HEK293 (cell line): ENCODE results near the gene CDK11B.
A peak's percentile ranks its signal among the peaks of the same experiment; 100 is the strongest.

ENCODE experiments used
- CTCF ChIA-PET: fragments of 350-600 bp; formaldehyde crosslinking; extraction: SDS; loops from one replicate; lab custom pipeline; 2021; ENCODE audit warnings: antibody characterized with exemption; lab: Yijun Ruan, JAX
- POLR2A ChIA-PET: fragments of 300-600 bp; formaldehyde crosslinking; extraction: SDS; loops from one replicate; lab custom pipeline; 2020; ENCODE audit warnings: antibody characterized with exemption, inconsistent platforms; lab: Yijun Ruan, JAX
- H3K27ac ChIP-seq: fragments of 200-500 bp; sonication (Bioruptor generic); 2 replicates; pipeline ENCODE4 v1.5.1; 2014; ENCODE audit warnings: low read depth, low read length, control low read depth, inconsistent platforms; ENCODE audit errors: extremely low read depth
- H3K36me3 ChIP-seq, 2 experiments: fragments of 200-500 bp in 1 of 2; sonication (Bioruptor generic) in 1 of 2; 1 replicate in 1 of 2; 2 replicates in 1 of 2; pipeline ENCODE4 v1.5.1; 2014 to 2017; ENCODE audit warnings: inconsistent platforms in 2 of 2, low read length in 2 of 2; ENCODE audit not compliant: control insufficient read depth in 2 of 2, insufficient read depth in 1 of 2
- H3K4me1 ChIP-seq: fragments of 200-500 bp; sonication (Bioruptor generic); 2 replicates; pipeline ENCODE4 v1.5.1; 2014; ENCODE audit warnings: mild to moderate bottlenecking, low read length, inconsistent platforms; ENCODE audit not compliant: control insufficient read depth, insufficient read depth
- H3K4me3 ChIP-seq: 2 replicates; pipeline ENCODE4 v1.5.1; 2011; ENCODE audit warnings: low read depth, mild to moderate bottlenecking, control low read depth, low read length, moderate library complexity
- H3K9me3 ChIP-seq: fragments of 200-500 bp; sonication (Bioruptor generic); 2 replicates; pipeline ENCODE4 v1.5.1; 2014; ENCODE audit warnings: low read depth, low read length, inconsistent platforms; ENCODE audit not compliant: control insufficient read depth, insufficient read depth
- MZF1 ChIP-seq: fragments of 450-650 bp; formaldehyde crosslinking; IDR thresholded peaks from 2 replicates; pipeline ENCODE4 v1.5.1; 2017; ENCODE audit warnings: missing biosample characterization, missing genetic modification characterization, borderline replicate concordance
- ZFHX2 ChIP-seq: fragments of 450-650 bp; formaldehyde crosslinking; conservative IDR thresholded peaks from 2 replicates; pipeline ENCODE4 v1.5.1; 2016; ENCODE audit warnings: missing biosample characterization, missing genetic modification characterization
- ZNF146 ChIP-seq: fragments of 450-650 bp; formaldehyde crosslinking; IDR thresholded peaks from 2 replicates; pipeline ENCODE4 v1.5.1; 2016; ENCODE audit warnings: missing biosample characterization, missing genetic modification characterization
- ZNF24 ChIP-seq: fragments of 450-650 bp; formaldehyde crosslinking; IDR thresholded peaks from 2 replicates; pipeline ENCODE4 v1.5.1; 2016; ENCODE audit warnings: missing biosample characterization, missing genetic modification characterization
- ZNF248 ChIP-seq: fragments of 450-650 bp; formaldehyde crosslinking; IDR thresholded peaks from 2 replicates; pipeline ENCODE4 v1.5.1; 2017; ENCODE audit warnings: missing biosample characterization, missing genetic modification characterization
- ZNF366 ChIP-seq: fragments of 450-650 bp; formaldehyde crosslinking; conservative IDR thresholded peaks from 2 replicates; pipeline ENCODE4 v1.5.1; 2016; ENCODE audit warnings: missing biosample characterization, missing genetic modification characterization
- ZNF473 ChIP-seq: fragments of 450-650 bp; formaldehyde crosslinking; IDR thresholded peaks from 2 replicates; pipeline ENCODE4 v1.5.1; 2017; ENCODE audit warnings: missing biosample characterization, missing genetic modification characterization
- ZNF529 ChIP-seq: fragments of 450-650 bp; formaldehyde crosslinking; IDR thresholded peaks from 2 replicates; pipeline ENCODE4 v1.5.1; 2017; ENCODE audit warnings: missing genetic modification characterization, missing biosample characterization; ENCODE audit not compliant: insufficient replicate concordance
- ZNF548 ChIP-seq: fragments of 450-650 bp; formaldehyde crosslinking; IDR thresholded peaks from 2 replicates; pipeline ENCODE4 v1.5.1; 2016; ENCODE audit warnings: missing biosample characterization, missing genetic modification characterization
- ZNF596 ChIP-seq: fragments of 450-650 bp; IDR thresholded peaks from 2 replicates; pipeline ENCODE4 v1.5.0; 2018; ENCODE audit warnings: missing biosample characterization, mild to moderate bottlenecking, missing genetic modification characterization, moderate library complexity
- ZNF629 ChIP-seq: fragments of 450-650 bp; formaldehyde crosslinking; IDR thresholded peaks from 2 replicates; pipeline ENCODE4 v1.5.1; 2017; ENCODE audit warnings: missing biosample characterization, missing genetic modification characterization
- ZNF660 ChIP-seq: fragments of 450-650 bp; IDR thresholded peaks from 2 replicates; pipeline ENCODE4 v1.5.1; 2018; ENCODE audit warnings: missing biosample characterization, mild to moderate bottlenecking, missing genetic modification characterization
- TF ChIP-seq, protein P1 (sequence below): IDR thresholded peaks from 2 replicates; pipeline ENCODE4 v1.6.1; 2011; ENCODE audit warnings: mild to moderate bottlenecking, low read depth, low read length, borderline replicate concordance
- TF ChIP-seq, protein P2 (sequence below): fragments of 450-650 bp; formaldehyde crosslinking; IDR thresholded peaks from 2 replicates; pipeline ENCODE4 v1.5.1; 2016; ENCODE audit warnings: missing biosample characterization, missing genetic modification characterization, low read depth
- TF ChIP-seq, protein P3 (sequence below): fragments of 450-650 bp; formaldehyde crosslinking; IDR thresholded peaks from 2 replicates; pipeline ENCODE4 v1.5.1; 2016; ENCODE audit warnings: missing biosample characterization, missing genetic modification characterization
- TF ChIP-seq, protein P4 (sequence below): fragments of 450-650 bp; formaldehyde crosslinking; IDR thresholded peaks from 2 replicates; pipeline ENCODE4 v1.5.1; 2016; ENCODE audit warnings: missing biosample characterization, missing genetic modification characterization
- TF ChIP-seq, protein P5 (sequence below): fragments of 450-650 bp; formaldehyde crosslinking; IDR thresholded peaks from 2 replicates; pipeline ENCODE4 v1.5.1; 2016; ENCODE audit warnings: missing biosample characterization, missing genetic modification characterization

The CDK11B gene

DNA sequence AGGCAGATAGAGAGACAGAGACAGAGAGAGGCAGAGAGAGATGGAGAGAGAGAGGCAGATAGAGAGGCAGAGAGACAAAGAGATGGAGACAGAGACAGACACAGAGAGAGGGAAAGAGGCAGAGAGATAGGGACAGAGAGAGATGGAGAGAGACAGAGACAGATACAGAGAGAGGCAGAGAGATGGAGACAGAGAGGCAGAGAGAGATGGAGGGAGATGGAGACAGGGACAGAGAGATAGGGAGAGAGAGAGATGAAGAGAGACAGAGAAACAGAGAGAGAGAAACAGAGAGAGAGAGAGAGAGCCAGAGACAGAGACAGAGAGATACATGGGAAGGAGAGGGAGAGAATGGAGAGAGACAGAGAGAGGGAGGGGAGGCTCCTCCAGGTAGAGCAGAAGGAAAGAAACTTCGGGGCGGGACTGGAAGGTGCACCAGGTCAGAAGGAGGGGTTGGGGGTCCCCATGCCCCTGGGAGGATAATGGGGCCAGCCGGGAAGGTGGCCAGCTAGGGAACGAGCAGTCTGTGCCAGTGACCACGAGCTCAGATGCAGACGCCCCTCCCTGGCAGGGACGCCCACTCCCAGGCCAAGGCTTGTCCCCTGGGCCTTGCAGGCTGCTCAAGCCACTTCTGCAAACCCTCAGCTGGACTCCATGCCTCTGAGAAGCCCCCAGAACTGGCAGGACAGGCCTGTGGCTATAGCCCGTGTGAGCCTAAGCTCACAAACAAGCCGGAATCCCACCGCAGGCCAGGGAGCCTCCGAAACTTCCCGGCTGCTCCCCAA lies 62.1 kb downstream of the CDK11B start:
- no peak overlapping the region for H3K4me3 ChIP-seq
- CTCF ChIA-PET = interaction anchor here (0.7 to 1.6 kb wide), 2 partner anchors 14 to 21 kb away, joined by 5 to 6 read pairs; no protein-coding TSS in a partner anchor
- peaks cover 6% of the 10 kb centered on the region; the same call in 1 of the 2 replicates for H3K4me1 ChIP-seq
- no peaks in the 10 kb centered on the region for H3K9me3 ChIP-seq
- H3K27ac ChIP-seq = no peak overlapping the region
- TF ChIP-seq, protein P1, sequence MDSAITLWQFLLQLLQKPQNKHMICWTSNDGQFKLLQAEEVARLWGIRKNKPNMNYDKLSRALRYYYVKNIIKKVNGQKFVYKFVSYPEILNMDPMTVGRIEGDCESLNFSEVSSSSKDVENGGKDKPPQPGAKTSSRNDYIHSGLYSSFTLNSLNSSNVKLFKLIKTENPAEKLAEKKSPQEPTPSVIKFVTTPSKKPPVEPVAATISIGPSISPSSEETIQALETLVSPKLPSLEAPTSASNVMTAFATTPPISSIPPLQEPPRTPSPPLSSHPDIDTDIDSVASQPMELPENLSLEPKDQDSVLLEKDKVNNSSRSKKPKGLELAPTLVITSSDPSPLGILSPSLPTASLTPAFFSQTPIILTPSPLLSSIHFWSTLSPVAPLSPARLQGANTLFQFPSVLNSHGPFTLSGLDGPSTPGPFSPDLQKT = no peak
- no peak for TF ChIP-seq ZNF24 (tag by site-specific recombination)
- TF ChIP-seq, protein P2, sequence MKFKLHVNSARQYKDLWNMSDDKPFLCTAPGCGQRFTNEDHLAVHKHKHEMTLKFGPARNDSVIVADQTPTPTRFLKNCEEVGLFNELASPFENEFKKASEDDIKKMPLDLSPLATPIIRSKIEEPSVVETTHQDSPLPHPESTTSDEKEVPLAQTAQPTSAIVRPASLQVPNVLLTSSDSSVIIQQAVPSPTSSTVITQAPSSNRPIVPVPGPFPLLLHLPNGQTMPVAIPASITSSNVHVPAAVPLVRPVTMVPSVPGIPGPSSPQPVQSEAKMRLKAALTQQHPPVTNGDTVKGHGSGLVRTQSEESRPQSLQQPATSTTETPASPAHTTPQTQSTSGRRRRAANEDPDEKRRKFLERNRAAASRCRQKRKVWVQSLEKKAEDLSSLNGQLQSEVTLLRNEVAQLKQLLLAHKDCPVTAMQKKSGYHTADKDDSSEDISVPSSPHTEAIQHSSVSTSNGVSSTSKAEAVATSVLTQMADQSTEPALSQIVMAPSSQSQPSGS (tag by site-specific recombination) = no peak
- TF ChIP-seq ZNF146 (tag by site-specific recombination) = peak; percentile 1; the same call in 1 of the 2 replicates
- TF ChIP-seq ZNF473 = no peak
- TF ChIP-seq, protein P3, sequence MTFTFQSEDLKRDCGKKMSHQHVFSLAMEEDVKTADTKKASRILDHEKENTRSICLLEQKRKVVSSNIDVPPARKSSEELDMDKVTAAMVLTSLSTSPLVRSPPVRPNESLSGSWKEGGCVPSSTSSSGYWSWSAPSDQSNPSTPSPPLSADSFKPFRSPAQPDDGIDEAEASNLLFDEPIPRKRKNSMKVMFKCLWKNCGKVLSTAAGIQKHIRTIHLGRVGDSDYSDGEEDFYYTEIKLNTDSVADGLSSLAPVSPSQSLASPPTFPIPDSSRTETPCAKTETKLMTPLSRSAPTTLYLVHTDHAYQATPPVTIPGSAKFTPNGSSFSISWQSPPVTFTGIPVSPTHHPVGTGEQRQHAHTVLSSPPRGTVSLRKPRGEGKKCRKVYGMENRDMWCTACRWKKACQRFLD (tag by site-specific recombination) = no peak
- TF ChIP-seq, protein P4, sequence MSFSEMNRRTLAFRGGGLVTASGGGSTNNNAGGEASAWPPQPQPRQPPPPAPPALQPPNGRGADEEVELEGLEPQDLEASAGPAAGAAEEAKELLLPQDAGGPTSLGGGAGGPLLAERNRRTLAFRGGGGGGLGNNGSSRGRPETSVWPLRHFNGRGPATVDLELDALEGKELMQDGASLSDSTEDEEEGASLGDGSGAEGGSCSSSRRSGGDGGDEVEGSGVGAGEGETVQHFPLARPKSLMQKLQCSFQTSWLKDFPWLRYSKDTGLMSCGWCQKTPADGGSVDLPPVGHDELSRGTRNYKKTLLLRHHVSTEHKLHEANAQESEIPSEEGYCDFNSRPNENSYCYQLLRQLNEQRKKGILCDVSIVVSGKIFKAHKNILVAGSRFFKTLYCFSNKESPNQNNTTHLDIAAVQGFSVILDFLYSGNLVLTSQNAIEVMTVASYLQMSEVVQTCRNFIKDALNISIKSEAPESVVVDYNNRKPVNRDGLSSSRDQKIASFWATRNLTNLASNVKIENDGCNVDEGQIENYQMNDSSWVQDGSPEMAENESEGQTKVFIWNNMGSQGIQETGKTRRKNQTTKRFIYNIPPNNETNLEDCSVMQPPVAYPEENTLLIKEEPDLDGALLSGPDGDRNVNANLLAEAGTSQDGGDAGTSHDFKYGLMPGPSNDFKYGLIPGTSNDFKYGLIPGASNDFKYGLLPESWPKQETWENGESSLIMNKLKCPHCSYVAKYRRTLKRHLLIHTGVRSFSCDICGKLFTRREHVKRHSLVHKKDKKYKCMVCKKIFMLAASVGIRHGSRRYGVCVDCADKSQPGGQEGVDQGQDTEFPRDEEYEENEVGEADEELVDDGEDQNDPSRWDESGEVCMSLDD = 0 out of 2 replicates have a peak, but pooled peaks have one; percentile 14
- TF ChIP-seq, protein P5, sequence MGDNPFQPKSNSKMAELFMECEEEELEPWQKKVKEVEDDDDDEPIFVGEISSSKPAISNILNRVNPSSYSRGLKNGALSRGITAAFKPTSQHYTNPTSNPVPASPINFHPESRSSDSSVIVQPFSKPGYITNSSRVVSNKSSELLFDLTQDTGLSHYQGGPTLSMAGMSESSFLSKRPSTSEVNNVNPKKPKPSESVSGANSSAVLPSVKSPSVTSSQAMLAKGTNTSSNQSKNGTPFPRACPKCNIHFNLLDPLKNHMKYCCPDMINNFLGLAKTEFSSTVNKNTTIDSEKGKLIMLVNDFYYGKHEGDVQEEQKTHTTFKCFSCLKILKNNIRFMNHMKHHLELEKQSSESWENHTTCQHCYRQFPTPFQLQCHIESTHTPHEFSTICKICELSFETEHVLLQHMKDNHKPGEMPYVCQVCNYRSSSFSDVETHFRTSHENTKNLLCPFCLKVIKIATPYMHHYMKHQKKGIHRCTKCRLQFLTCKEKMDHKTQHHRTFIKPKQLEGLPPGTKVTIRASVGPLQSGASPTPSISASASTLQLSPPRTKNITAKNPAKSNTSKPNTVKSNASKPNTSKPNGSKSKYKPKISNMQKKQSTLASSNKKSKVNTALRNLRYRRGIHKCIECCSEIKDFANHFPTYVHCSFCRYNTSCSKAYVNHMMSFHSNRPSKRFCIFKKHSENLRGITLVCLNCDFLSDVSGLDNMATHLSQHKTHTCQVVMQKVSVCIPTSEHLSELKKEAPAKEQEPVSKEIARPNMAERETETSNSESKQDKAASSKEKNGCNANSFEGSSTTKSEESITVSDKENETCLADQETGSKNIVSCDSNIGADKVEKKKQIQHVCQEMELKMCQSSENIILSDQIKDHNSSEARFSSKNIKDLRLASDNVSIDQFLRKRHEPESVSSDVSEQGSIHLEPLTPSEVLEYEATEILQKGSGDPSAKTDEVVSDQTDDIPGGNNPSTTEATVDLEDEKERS (tag by site-specific recombination) = no peak
- TF ChIP-seq ZFHX2 (tag by site-specific recombination) = 0 out of 2 replicates have a peak, but pooled peaks have one; percentile 8
- TF ChIP-seq ZNF548 (tag by site-specific recombination) = 0 out of 2 replicates have a peak, but pooled peaks have one; percentile 35
- TF ChIP-seq MZF1 (tag by site-specific recombination) = no peak
- TF ChIP-seq ZNF248 (tag by site-specific recombination) = no peak
- peak; percentile 97 for TF ChIP-seq ZNF366 (tag by site-specific recombination)
- TF ChIP-seq ZNF596 (tag by site-specific recombination) = peak; percentile 98
- TF ChIP-seq ZNF529 (tag by site-specific recombination) = no peak
- TF ChIP-seq ZNF629 (tag by site-specific recombination) = no peak
- no peak for TF ChIP-seq ZNF660 (tag by site-specific recombination)
- POLR2A ChIA-PET = interaction anchor here (0.7 to 0.8 kb wide), 2 partner anchors 18 to 22 kb away, joined by 4 read pairs; partner anchors contain the start of gene MIB2
- H3K36me3 ChIP-seq = no peaks in the 10 kb centered on the region
